HEK293T (cell line): ENCODE results near the gene RAB26.

Source experiments
- CTCF ChIA-PET: fragments of 350-600 bp; formaldehyde crosslinking; extraction: SDS; loops from one replicate; lab custom pipeline; 2021; ENCODE audit warnings: antibody characterized with exemption, inconsistent platforms; lab: Yijun Ruan, JAX
- POLR2A ChIA-PET: fragments of 350-600 bp; formaldehyde crosslinking; extraction: SDS; loops from one replicate; lab custom pipeline; 2020; ENCODE audit warnings: antibody characterized with exemption, inconsistent platforms; lab: Yijun Ruan, JAX
- DNase-seq: peaks from one replicate; pipeline ENCODE4 v3.0.0; 2012; ENCODE audit warnings: mixed read lengths; ENCODE audit errors: extremely low spot score
- ARNT ChIP-seq: fragments of 450-650 bp; IDR thresholded peaks from 2 replicates; pipeline ENCODE4 v1.6.1; 2017; ENCODE audit warnings: mild to moderate bottlenecking
- BHLHE40 ChIP-seq: fragments of 450-650 bp; IDR thresholded peaks from 2 replicates; pipeline ENCODE4 v1.6.1; 2016; ENCODE audit warnings: mild to moderate bottlenecking, moderate library complexity, borderline replicate concordance
- CTBP1 ChIP-seq: fragments of 450-650 bp; IDR thresholded peaks from 2 replicates; pipeline ENCODE4 v1.6.1; 2016; ENCODE audit warnings: borderline replicate concordance
- ELF4 ChIP-seq: fragments of 450-650 bp; IDR thresholded peaks from 2 replicates; pipeline ENCODE4 v1.6.1; 2017; ENCODE audit warnings: antibody characterized with exemption
- FOXA1 ChIP-seq: fragments of 450-650 bp; IDR thresholded peaks from 2 replicates; pipeline ENCODE4 v1.6.1; 2016; ENCODE audit warnings: mild to moderate bottlenecking
- FOXK2 ChIP-seq: fragments of 450-650 bp; IDR thresholded peaks from 2 replicates; pipeline ENCODE4 v1.6.1; 2016; ENCODE audit warnings: mild to moderate bottlenecking
- FOXM1 ChIP-seq: fragments of 450-650 bp; IDR thresholded peaks from 2 replicates; pipeline ENCODE4 v1.6.1; 2017; ENCODE audit warnings: mild to moderate bottlenecking, borderline replicate concordance
- HDGF ChIP-seq: fragments of 450-650 bp; IDR thresholded peaks from 2 replicates; pipeline ENCODE4 v1.6.1; 2017; ENCODE audit warnings: antibody characterized with exemption, borderline replicate concordance
- L3MBTL2 ChIP-seq: fragments of 450-650 bp; conservative IDR thresholded peaks from 2 replicates; pipeline ENCODE4 v1.6.1; 2016; ENCODE audit warnings: mild to moderate bottlenecking
- LEF1 ChIP-seq: fragments of 450-650 bp; IDR thresholded peaks from 2 replicates; pipeline ENCODE4 v1.6.1; 2017; ENCODE audit warnings: mild to moderate bottlenecking, borderline replicate concordance
- NFRKB ChIP-seq: fragments of 450-650 bp; IDR thresholded peaks from 2 replicates; pipeline ENCODE4 v1.6.1; 2016; ENCODE audit warnings: mild to moderate bottlenecking, moderate library complexity
- PKNOX1 ChIP-seq: fragments of 450-650 bp; IDR thresholded peaks from 2 replicates; pipeline ENCODE4 v1.6.1; 2016
- SP1 ChIP-seq: fragments of 450-650 bp; IDR thresholded peaks from 2 replicates; pipeline ENCODE4 v1.6.1; 2017
- SUZ12 ChIP-seq: fragments of 450-650 bp; IDR thresholded peaks from 2 replicates; pipeline ENCODE4 v1.6.1; 2016; ENCODE audit warnings: mild to moderate bottlenecking
- TARDBP ChIP-seq: fragments of 450-650 bp; IDR thresholded peaks from 2 replicates; pipeline ENCODE4 v1.6.1; 2016
- ZNF384 ChIP-seq: fragments of 450-650 bp; IDR thresholded peaks from 2 replicates; pipeline ENCODE4 v1.6.1; 2016

The RAB26 gene

GRCh38 chr16:2152695-2153506 lies 4.5 kb downstream of the RAB26 start:
- no peak for TF ChIP-seq BHLHE40
- no peak for DNase-seq
- CTCF ChIA-PET, result interaction anchor here (0.6 to 1.4 kb wide), 7 partner anchors 11 to 260 kb away, joined by 3 to 9 read pairs (median 4); partner anchors contain the start of gene ECI1
- POLR2A ChIA-PET, result interaction anchor here (0.7 to 2.7 kb wide), 11 partner anchors 9 to 188 kb away, joined by 3 to 16 read pairs (median 4); partner anchors contain the start of genes ECI1, PGP, PKD1 and RPS2

- ChIA-PET CTCF (interaction anchor here (1.3 kb wide), 1 partner anchor 14 kb away, joined by 5 read pairs; no protein-coding TSS in a partner anchor), POLR2A (interaction anchor here (0.5 to 2.7 kb wide), 38 partner anchors 8 to 316 kb away, joined by 3 to 40 read pairs (median 6); partner anchors contain the start of genes DNASE1L2, ECI1, GFER and MLST8)
- peak; percentile 18 for TF ChIP-seq L3MBTL2
- TF ChIP-seq SP1, result no peak
- DNase-seq, result no peak
These were observed 6.2 kb downstream of the RAB26 start for GRCh38 chr16:2154533-2155090.

- ChIA-PET POLR2A (interaction anchor here (0.6 to 2.7 kb wide), 61 partner anchors 8 to 382 kb away, joined by 3 to 40 read pairs (median 5); partner anchors contain the start of genes DNASE1L2, ECI1, GFER and MLST8), CTCF (interaction anchor here (0.6 to 1.3 kb wide), 2 partner anchors 15 to 59 kb away, joined by 3 to 5 read pairs; partner anchors contain the start of gene PGP)
- peak; percentile 96 for DNase-seq
- TF ChIP-seq TARDBP (no peak), SUZ12 (no peak), BHLHE40 (no peak), LEF1 (no peak), L3MBTL2 (no peak; the same call in none of the 2 replicates), PKNOX1 (peak; percentile 99), CTBP1 (no peak), ZNF384 (no peak), HDGF (no peak), ELF4 (peak; percentile 95), FOXK2 (no peak)
These were observed 6.9 kb downstream of the RAB26 start, which contains the start of gene TRAF7 for GRCh38 chr16:2155091-2155950. Gene TRAF7 (plus strand): TSS chr16:2155782. CDS start chr16:2163921, 8,139 bp downstream.

GRCh38 chr16:2155977-2156848 lies 7.8 kb downstream of the RAB26 start:
- CTCF ChIA-PET, result no interaction called here
- no peak for DNase-seq
- POLR2A ChIA-PET, result interaction anchor here (0.6 to 2.7 kb wide), 53 partner anchors 7 to 381 kb away, joined by 3 to 40 read pairs (median 5); partner anchors contain the start of genes DNASE1L2, ECI1, GFER and MLST8
- no peak for TF ChIP-seq ZNF384
- TF ChIP-seq TARDBP, result no peak
- TF ChIP-seq BHLHE40, result no peak
- no peak for TF ChIP-seq FOXM1
- no peak for TF ChIP-seq ARNT
- TF ChIP-seq FOXA1, result no peak
- no peak for TF ChIP-seq SUZ12
- TF ChIP-seq L3MBTL2, result no peak
- TF ChIP-seq HDGF, result no peak
- no peak for TF ChIP-seq ELF4
- TF ChIP-seq CTBP1, result no peak
- TF ChIP-seq SP1, result no peak
- no peak for TF ChIP-seq PKNOX1
- TF ChIP-seq NFRKB, result no peak

- no peak for DNase-seq
- ChIA-PET POLR2A (no interaction called here), CTCF (no interaction called here)
- TF ChIP-seq L3MBTL2 (no peak), FOXM1 (no peak), SP1 (no peak), FOXA1 (no peak), ZNF384 (no peak), BHLHE40 (no peak), LEF1 (no peak)
These were observed 8.4 kb downstream of the RAB26 start for GRCh38 chr16:2156849-2157224.
